HEK293T (cell line): ENCODE data around the gene LGALS12.

Source experiments
- ARNT ChIP-seq: fragments of 450-650 bp; IDR thresholded peaks from 2 replicates; pipeline ENCODE4 v1.6.1; 2017; ENCODE audit warnings: mild to moderate bottlenecking
- BHLHE40 ChIP-seq: fragments of 450-650 bp; IDR thresholded peaks from 2 replicates; pipeline ENCODE4 v1.6.1; 2016; ENCODE audit warnings: mild to moderate bottlenecking, moderate library complexity, borderline replicate concordance
- CTBP1 ChIP-seq: fragments of 450-650 bp; IDR thresholded peaks from 2 replicates; pipeline ENCODE4 v1.6.1; 2016; ENCODE audit warnings: borderline replicate concordance
- ELF4 ChIP-seq: fragments of 450-650 bp; IDR thresholded peaks from 2 replicates; pipeline ENCODE4 v1.6.1; 2017; ENCODE audit warnings: antibody characterized with exemption
- FOXA1 ChIP-seq: fragments of 450-650 bp; IDR thresholded peaks from 2 replicates; pipeline ENCODE4 v1.6.1; 2016; ENCODE audit warnings: mild to moderate bottlenecking
- FOXM1 ChIP-seq: fragments of 450-650 bp; IDR thresholded peaks from 2 replicates; pipeline ENCODE4 v1.6.1; 2017; ENCODE audit warnings: mild to moderate bottlenecking, borderline replicate concordance
- L3MBTL2 ChIP-seq: fragments of 450-650 bp; conservative IDR thresholded peaks from 2 replicates; pipeline ENCODE4 v1.6.1; 2016; ENCODE audit warnings: mild to moderate bottlenecking
- NFRKB ChIP-seq: fragments of 450-650 bp; IDR thresholded peaks from 2 replicates; pipeline ENCODE4 v1.6.1; 2016; ENCODE audit warnings: mild to moderate bottlenecking, moderate library complexity
- SP1 ChIP-seq: fragments of 450-650 bp; IDR thresholded peaks from 2 replicates; pipeline ENCODE4 v1.6.1; 2017
- TARDBP ChIP-seq: fragments of 450-650 bp; IDR thresholded peaks from 2 replicates; pipeline ENCODE4 v1.6.1; 2016

DNA sequence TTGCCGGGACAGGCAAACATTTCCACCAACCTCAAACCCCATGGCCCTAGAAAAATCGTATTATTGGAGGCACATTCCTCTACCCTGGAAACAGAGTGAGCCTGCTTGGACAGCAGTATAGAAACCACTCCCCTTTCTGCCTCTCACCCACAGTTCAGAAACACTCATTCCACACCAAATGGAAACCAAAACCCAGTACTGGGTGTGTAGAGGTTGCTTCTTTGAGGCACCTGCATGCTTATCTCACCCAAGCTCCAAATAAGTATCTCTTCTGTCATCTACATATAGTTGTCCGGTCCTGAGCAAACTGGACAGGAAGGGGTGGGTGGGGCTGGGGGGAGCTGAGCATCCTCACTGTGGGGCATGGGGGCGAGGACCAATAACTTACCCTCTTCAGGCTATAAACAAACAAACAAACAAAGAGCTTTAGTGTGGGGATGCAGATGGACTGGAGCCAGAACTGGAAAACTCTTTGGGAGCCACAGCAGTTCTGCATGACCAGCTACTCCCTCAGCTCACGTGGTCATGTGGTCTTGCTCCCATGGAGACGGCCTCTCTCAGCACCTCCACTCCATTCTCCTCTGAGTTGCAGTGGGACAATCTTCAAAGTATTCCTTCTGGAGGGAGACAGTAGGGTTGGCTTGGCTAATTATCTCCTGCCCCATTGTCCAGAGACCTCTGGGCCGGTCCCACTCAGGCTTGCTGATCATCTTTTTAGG, 58.3 kb downstream of the LGALS12 start:
- TF ChIP-seq BHLHE40 (no peak), SP1 (no peak), FOXA1 (no peak), ELF4 (no peak), NFRKB (no peak), ARNT (no peak), FOXM1 (no peak), L3MBTL2 (no peak), CTBP1 (no peak), TARDBP (no peak)
